Fibroblast of peridontal ligament (primary cell): ENCODE measurements around the gene SIGLEC15.
"Not testable (repeated sequence)": the region's sequence is repeated elsewhere in the genome, so short reads cannot be mapped to it uniquely, and the experiment has no call there.

Source experiments
- DNase-seq: peaks from one replicate; pipeline ENCODE4 v3.0.0-alpha.2; 2010; ENCODE audit errors: extremely low read depth

The SIGLEC15 gene

GRCh38 chr18:45820106-45820745 is 5.2 kb upstream of the SIGLEC15 start:
- DNase-seq = no peak

GRCh38 chr18:45821026-45821425 is 4.4 kb upstream of the SIGLEC15 start:
- no peak for DNase-seq

GRCh38 chr18:45821711-45822110 is 3.8 kb upstream of the SIGLEC15 start:
- DNase-seq = no peak

- no peak for DNase-seq
Measured at GRCh38 chr18:45826084-45826483, 609 bp downstream of the SIGLEC15 start.

DNA sequence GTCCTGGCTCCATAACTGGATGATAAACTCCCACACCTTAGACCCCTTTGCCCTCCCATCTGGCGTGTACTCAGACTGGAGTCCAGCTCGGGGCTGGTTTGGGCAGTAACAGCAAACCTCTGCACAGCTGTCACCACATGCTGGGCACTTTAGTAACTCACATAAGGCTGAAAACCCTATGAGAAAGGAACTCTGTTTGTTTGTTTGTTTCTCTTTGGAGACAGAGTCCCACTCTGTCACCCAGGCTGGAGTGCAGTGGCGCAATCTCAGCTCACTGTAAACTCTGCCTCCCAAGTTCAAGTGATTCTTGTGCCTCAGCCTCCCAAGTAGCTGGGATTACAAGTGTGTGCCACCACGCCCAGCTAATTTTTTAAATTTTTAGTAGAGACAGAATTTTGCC is 1.2 kb downstream of the SIGLEC15 start:
- not testable (repeated sequence) for DNase-seq

DNA sequence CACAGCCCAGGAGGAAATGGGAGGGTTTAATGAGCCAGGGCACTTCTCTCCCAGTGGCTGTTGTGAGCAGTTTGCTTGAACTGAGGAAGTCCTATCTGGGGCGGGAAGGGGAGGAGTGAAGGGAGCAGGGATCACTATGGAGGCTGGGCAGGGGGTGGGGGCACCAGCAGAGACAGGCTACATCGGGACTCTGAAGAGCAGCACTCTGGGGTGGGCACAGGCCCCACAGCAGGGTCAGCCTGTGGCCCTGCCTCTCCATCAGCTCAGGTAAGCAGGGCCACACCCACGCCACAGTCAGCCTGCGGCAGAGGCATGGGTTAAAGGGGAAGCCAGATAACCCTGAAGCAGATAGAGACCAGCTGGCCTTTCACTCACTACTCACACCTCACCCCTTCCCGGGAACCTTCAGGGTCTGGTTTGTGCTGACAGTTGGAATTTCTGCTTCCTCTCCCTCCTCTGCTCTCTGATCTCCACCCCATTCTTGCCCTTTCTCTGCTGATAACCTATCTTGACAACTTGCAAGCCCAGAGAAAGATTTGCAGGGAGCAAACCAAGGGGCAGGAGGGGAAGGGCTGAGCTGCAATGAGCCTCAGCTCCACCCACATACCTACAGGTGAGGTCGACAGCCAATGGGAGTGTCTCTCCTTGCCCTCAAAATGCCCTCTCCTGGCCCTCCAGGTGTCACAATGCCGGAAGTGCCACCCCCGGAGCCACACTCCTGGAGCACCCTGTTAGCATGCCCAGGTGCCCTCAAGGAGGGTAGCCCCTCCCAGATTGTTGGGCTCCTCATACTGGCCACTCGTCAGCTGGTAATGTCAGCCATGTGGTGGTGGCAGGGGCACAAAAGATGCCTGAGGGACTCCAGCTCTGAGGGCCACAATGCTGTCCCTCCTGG is 3.7 kb downstream of the SIGLEC15 start:
- no peak for DNase-seq

- DNase-seq = peak; percentile 40
Measured at GRCh38 chr18:45829855-45830254, 4.4 kb downstream of the SIGLEC15 start.

- no peak for DNase-seq
Measured at GRCh38 chr18:45830917-45831316, 5.4 kb downstream of the SIGLEC15 start.

GRCh38 chr18:45833846-45834245 is 8.4 kb downstream of the SIGLEC15 start:
- no peak for DNase-seq

DNA sequence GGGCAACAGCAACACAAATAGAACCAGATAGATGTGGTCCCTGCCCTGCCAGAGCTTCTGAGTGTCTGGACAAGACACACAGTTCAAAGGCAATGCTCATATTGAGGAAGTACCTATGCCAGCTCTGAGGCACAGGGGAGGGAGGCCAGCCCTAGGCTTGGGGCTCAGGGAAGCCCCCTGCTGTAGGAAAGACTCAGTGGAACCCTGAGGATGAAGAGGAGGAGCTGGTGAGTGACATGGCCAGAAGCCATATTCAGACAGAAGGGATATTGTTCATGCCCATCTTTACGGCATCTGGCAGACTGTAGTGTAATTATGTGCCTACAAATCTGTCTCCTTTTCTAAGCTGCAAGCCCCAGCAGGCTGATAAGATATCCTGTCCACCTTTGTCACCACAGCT is 8.8 kb downstream of the SIGLEC15 start:
- DNase-seq = no peak

DNA sequence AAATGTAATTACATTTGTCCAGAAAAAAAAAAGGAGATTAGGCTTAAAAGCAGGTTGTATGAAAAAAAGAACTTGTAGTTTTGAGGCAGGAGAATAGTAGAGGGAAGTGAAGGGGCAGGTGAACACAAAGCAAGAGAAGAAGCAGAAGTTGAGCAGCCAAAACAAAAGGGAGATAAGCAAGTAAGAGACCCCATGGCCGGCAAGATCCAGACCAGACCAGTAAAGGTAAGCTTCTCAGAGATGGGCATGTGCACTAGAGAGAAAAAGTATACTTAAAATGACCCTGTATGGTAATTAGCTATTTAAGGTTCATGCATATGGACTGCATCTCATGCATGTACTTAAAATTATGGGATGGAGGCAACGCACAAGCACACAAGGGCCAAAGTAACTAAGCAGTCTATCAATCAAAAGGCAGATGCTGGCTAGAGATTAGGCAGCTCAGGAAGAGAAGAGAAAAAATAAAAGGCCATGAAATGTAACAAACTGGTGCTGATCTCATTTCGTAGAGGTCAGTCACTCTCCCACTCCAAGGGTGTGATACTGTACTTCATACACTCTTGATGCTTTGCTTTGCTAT is 9.7 kb downstream of the SIGLEC15 start:
- DNase-seq = no peak

DNA sequence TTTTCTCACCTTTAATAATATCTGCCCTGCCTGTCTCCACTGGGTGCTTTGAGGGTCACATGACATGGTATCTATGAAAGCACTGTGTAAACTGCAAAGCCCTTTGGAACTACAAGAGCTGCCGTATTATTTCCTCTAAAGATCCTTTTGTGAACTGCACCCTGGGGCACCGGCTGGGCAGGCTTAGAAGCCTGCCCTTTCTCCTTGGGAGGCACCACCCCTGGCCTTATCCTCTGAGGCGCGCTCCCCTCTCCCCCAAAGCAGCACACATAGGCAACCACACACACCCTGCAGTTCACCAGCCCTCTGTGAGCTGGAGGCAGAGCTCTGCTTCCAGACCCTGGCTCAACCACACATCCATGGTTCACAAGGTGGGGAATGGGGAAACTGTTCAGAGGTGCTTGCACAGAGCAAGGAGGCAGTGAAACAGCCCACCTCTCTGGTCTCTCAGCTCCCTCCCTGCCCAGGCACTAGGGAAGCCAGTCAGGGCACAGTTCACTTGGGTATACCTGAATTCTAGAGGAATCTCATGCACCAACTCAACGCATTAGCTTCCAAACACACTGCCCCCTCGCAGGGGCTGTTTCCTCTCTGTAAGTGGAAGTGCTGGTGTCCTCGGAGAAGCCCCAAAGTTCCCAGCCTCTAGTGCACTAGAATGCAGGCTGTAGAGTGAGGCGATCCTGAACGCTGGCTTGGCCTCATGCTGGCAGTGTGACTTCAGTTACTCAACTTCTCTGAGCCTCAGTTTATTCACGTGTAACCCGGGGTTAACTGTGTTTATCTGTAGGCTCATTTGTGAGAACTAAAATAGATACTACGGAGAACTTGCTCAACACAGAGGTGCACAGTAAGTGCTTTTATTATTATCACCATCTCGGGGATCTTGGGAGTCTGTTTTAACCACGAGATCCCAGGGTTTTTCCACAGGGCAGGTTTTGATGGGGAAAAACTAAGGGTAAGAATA is 11.0 kb downstream of the SIGLEC15 start:
- DNase-seq = no peak

- no peak for DNase-seq
Measured at GRCh38 chr18:45837283-45838070, 12.0 kb downstream of the SIGLEC15 start.

DNA sequence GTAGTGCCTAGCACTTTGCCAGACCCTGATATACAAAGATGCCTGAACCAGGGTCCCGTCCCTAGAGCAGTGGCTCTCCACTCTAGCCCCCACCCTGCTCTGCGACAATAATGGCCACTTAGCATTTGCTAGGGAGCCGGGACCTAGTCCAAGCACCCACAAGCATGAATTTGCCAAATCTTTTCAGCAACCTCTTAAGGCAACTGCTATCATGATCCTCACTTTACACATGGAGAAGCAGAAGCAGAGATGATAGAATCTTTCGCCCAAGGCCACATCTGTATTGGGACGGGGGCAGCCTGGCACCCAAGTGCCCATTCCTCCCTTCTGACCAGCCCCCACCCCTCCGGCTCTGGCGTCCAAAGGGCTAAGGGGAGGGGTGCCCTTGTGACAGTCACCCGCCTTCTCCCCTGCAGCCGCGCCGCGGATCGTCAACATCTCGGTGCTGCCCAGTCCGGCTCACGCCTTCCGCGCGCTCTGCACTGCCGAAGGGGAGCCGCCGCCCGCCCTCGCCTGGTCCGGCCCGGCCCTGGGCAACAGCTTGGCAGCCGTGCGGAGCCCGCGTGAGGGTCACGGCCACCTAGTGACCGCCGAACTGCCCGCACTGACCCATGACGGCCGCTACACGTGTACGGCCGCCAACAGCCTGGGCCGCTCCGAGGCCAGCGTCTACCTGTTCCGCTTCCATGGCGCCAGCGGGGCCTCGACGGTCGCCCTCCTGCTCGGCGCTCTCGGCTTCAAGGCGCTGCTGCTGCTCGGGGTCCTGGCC is 13.0 kb downstream of the SIGLEC15 start:
- no peak for DNase-seq

GRCh38 chr18:45839414-45840395 is 14.2 kb downstream of the SIGLEC15 start:
- DNase-seq = peak; percentile 81

DNA sequence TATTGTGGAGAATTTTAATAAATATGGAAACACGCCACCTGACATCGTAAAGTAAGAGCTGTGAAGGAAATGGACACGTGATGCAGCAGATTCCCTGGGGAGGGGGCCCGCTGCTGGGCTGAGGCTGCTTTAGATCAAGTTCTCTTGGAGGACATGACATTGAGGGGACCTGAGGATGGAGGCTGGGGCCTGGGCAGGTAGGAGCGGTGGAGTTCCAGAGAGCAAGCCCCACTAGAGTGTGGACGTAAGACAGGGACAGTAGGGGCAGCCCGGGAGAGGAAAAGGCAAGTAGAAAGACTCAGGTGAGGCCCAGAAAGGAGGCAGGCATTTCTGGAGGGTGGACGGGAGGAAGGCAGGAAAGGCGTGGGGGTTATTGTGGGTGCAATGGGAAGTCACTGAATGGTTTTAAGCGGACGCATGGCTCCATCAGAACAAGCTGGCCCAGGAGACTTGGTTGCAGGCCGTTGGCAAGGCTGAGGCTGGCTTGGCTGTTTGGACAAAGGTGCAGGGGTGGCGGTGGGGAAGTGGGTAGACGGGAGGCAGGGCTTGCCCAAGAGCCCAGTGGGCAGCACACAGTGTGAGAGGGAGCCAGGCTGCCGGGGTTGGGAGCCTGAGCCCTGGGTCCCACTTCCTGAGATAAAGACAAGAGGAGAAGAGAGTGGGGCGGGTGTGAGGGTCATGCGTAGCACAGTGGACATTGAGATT is 15.7 kb downstream of the SIGLEC15 start:
- no peak for DNase-seq

DNA sequence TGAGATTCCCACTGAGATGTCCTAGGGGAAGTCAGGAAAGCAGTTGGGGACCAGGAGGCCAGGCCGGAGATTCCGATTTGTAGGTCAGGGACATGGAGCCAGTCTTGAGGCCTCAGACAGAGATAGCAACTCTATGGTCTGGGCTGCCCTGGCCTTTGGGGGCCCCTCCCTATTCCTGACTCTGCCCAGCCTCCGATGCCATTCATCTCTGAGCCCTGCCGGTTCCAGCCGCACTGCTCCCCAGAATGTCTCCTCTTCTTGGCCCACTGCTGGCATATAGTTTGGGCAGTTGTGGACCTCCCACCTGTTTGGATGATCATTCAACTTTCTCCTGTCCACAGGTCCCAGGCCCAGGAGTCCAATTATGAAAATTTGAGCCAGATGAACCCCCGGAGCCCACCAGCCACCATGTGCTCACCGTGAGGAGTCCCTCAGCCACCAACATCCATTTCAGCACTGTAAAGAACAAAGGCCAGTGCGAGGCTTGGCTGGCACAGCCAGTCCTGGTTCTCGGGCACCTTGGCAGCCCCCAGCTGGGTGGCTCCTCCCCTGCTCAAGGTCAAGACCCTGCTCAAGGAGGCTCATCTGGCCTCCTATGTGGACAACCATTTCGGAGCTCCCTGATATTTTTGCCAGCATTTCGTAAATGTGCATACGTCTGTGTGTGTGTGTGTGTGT is 16.4 kb downstream of the SIGLEC15 start:
- no peak for DNase-seq

DNA sequence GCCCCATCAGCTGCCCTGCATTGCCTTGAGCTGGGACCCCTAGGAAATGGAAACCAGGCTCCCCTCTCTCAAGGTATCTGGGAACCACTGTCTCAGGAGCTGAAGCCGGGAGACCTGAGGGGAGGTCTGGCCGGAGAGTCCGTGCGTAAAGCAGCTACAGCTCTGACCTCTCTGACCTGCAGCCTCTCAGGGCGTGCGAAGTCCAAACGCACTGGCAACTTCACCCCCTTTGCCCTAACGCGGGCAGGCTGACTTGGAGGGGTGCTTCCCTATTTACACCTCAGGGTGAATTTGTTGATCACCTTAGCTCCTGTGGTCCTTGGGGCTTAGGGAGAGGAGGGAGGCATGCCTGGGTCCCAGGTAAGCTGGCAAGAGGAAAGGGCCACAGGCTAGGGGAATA is 17.5 kb downstream of the SIGLEC15 start:
- no peak for DNase-seq
